HG03521 (cell line): ENCODE data around the gene NXNL1.

Experiments used
- ATAC-seq: cut with Tn5 transposase; IDR thresholded peaks from one replicate; pipeline ENCODE4 v1.9.1; 2021; ENCODE audit warnings: mild to moderate bottlenecking, moderate library complexity; ENCODE audit not compliant: unreplicated experiment

The NXNL1 gene

DNA sequence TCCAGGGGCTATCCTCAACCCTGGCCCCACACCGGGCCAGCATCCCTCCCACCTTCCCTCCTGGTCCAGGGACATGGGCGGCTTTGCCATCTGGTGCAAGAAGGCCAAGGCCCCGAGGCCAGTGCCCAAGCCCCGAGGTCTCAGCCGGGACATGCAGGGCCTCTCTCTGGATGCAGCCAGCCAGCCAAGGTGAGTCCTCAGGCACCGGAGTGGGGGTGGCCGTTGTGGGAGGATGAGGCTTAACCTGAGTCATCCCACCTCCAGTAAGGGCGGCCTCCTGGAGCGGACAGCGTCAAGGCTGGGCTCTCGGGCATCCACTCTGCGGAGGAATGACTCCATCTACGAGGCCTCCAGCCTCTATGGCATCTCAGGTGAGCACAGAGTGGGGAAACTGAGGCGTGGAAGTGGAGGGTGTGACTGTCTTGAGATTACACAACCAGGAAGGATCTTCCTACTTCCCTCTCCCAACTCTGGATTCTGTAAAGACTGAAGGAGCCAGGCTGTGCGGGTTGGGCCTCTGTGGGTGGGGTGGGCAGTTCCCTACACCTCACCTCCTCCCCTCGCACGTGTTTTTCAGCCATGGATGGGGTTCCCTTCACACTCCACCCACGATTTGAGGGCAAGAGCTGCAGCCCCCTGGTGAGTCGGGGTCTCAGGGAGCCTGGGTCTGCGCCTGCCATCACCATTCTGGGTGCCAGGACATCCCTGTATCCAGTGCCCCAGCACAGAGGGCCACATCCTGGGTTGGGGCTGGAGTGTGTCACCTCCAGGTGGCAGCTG lies 37.1 kb downstream of the NXNL1 start:
- no peak for ATAC-seq

DNA sequence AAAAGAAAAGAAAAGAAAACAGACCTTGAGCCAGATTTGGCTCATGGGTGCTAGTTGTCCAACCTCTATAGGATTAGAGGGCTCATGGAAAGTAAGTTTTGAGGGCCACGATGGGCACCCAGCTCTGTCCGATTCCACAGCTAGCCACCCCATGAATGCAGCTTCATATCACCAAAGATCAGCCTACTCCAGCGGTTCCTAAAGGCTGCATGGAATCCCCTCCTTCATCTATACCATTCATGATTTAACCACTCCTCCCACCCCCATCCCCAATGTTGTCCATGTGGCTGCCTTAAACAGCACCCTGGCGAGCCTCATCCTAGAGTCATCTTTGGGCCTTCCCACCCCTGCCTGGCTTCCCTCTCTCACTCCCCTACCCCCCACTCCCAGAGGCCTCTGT lies 38.8 kb downstream of the NXNL1 start:
- ATAC-seq, result no peak

DNA sequence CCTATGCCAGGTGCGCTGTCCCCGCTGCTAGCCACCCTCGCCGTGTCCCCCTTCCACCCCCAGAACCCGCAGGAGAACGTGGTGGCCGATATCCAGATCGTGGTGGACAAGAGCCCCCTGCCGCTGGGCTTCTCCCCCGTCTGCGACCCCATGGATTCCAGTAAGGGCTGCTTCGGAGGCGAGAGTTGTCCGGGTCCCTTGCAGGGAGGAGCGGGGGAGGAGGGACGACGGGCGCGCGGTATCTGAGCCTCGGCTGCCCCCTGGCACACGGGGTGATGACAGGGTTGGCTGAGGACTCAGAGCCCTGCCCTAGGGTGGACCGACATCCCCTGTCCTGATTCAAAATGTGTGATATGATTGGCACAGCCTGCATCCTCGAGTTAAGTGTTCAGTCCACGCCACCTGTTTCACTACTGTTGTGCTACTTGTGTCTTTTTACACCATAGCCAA lies 40.2 kb downstream of the NXNL1 start:
- no peak for ATAC-seq

- peak; percentile 89 for ATAC-seq
These were observed 40.9 kb downstream of the NXNL1 start, which contains the start of gene MVB12A for GRCh38 chr19:17419621-17420474. Gene MVB12A (plus strand): TSS chr19:17420047. CDS start chr19:17420136, 89 bp downstream.

GRCh38 chr19:17419154-17419620 lies 41.5 kb downstream of the NXNL1 start:
- no peak for ATAC-seq

GRCh38 chr19:17418710-17419109 lies 42.0 kb downstream of the NXNL1 start:
- no peak for ATAC-seq

- ATAC-seq, result no peak
These were observed 45.6 kb downstream of the NXNL1 start for GRCh38 chr19:17415121-17415520.

DNA sequence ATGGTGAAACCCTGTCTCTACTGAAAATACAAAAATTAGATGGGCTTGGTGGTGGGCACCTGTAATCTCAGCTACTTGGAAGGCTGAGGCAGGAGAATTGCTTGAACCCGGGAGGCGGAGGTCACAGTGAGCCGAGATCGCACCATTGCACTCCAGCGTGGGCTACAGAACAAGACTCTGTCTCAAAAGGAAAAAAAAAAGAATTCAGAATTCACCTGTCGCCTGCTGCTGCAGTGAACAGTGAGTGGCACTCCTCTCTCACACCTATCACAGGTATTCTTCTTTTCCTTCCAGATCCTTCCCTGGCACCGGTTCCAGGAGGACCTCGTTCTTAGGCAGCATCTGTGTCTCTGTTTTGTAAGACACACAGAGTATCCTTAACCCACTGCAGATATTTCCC lies 46.6 kb downstream of the NXNL1 start:
- ATAC-seq, result no peak

DNA sequence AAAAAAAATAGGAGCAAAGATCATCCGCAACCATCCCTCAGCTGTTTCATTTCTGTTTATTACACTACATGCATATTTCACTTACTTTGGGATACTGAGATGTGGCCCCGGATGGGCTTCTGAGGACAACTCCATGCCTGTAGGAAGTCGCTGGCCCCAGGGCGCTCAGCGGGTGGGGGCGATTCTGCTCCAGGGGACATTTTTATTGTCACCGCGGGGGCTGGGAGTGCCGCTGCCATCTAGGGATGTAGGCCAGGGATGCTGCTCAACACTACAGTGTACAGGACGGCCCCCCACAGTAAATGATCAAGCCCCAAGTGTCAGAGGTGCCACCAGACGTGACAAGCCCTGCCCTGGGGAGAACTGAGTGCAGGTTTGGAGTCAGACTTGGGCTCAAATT lies 48.9 kb downstream of the NXNL1 start:
- no peak for ATAC-seq

- ATAC-seq, result no peak
These were observed 50.7 kb downstream of the NXNL1 start for GRCh38 chr19:17409990-17410389.

GRCh38 chr19:17406887-17407196 lies 53.9 kb downstream of the NXNL1 start:
- ATAC-seq, result no peak

- no peak for ATAC-seq
These were observed 54.5 kb downstream of the NXNL1 start for GRCh38 chr19:17406046-17406886.
